GM19397 (cell line): Measurements from ENCODE around the gene ATP5F1C.
"Not testable (repeated sequence)": the region's sequence is repeated elsewhere in the genome, so short reads cannot be mapped to it uniquely, and the experiment has no call there.

Source experiments
- ATAC-seq: cut with Tn5 transposase; IDR thresholded peaks from one replicate; pipeline ENCODE4 v1.9.1; 2021; ENCODE audit warnings: mild to moderate bottlenecking, moderate library complexity; ENCODE audit not compliant: unreplicated experiment

The ATP5F1C gene

GRCh38 chr10:7787857-7788638 is at the start of gene ATP5F1C, which contains the start of gene KIN:
TSS of gene ATP5F1C (plus strand) at chr10:7788177. CDS start at chr10:7788208, 31 bp downstream.
TSS of gene KIN (minus strand) at chr10:7787993. CDS start at chr10:7787933, 60 bp downstream.
- peak; percentile 97 for ATAC-seq

- ATAC-seq: no peak
Measured at GRCh38 chr10:7738536-7739407, 49.2 kb upstream of the ATP5F1C start.

DNA sequence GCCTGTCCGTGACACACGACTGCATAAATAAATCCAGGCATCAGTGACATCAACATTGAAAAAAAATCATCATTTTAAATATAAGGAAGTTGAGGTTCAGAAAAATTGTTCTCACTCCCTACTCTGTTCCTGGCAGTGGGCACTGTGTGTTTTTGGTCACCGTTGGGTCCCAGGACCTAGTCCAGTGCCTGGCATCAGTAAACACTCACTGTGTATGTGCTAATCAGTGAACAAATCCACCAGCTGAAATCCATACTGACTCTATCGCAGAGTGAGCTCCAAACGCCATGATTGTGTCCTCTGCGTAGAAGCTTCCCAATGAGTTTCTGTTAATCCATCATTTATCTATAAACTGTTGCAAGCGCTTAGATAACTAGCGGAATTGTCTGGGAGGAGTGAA is 43.7 kb upstream of the ATP5F1C start:
- ATAC-seq: no peak

GRCh38 chr10:7748637-7749036 is 39.3 kb upstream of the ATP5F1C start:
- ATAC-seq: not testable (repeated sequence)

DNA sequence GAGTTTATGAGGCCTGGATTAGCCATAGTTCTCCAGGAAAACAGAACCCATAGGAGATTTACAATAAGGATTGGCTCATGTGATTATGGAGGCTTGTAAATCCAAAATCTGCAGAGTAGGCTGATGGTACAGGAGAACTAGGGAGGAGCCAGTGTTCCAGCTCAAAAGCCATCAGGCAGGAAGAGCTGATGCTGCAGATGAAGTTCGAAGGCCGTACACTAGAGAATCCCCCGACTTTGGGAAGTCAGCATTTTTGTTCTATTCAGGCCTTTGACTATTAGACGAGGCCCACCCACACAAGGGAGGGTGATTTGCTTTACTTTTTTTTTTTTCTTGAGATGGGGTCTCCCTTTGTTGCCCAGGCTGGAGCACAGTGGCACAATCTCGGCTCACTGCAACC is 37.8 kb upstream of the ATP5F1C start:
- no peak for ATAC-seq

DNA sequence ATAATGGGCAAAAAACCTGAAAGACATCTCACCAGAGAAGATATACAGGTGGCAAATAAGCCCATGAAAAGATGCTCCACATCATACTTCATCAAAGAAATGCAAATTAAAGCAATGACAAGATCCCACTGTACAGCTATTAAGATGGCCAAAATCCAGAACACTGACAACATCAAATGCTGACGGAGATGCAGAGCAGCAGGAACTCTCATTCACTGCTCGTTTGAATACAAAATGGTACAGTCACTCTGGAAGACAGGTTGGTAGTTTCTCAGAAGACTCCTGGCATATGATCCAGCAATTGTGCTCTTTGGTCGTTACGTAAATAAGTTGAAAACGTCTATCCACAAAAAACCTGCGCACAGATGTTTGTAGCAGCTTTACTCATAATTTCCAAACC is 35.7 kb upstream of the ATP5F1C start:
- ATAC-seq: no peak

DNA sequence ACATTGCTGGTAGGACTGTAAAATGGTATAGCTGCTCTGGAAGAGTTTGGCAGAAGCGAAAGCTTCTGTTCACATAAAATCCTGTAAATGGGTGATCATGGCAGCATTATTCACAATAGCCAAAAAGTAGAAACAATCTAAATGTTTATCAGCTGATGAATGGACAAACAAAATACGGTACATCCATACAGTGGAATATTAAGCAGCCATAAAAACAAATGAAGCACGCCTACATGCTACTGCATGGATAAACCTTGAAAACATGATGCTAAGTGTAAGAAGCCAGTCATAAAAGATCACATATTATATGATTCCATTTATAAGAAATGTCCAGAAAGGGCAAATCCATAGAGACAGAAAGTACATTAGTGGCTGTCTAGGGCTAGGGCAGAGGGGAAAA is 32.9 kb upstream of the ATP5F1C start:
- no peak for ATAC-seq

DNA sequence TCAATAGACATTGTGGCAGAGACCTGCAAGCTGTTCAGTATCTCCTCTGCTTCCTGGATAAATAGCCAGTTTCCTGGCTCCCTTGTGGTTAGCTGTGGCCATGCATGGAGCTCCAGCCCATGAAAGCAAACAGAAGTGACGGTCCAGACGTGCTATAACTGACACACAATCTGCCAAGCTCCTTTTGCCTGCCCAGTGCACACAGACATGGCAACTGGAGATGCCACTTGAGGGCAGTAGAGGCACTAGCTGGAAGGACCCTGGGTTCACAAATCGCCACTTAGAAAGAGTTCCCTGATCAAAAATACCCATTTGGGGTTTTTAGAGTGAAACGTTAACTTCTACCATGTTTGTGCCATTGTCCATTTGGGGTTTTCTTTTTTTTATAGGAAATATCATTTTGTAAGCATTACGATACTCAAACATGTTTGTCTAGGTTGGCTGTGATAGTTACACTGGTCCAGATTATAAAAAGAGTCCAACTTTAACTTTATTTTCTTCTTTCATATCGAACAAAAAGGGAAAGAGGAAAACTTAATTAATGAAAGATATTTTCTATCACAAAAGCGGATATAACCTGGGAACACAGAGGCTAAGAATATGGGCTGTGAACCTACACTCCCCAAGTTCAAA is 31.5 kb upstream of the ATP5F1C start:
- ATAC-seq: no peak

- no peak for ATAC-seq
Measured at GRCh38 chr10:7763929-7764328, 24.0 kb upstream of the ATP5F1C start.

DNA sequence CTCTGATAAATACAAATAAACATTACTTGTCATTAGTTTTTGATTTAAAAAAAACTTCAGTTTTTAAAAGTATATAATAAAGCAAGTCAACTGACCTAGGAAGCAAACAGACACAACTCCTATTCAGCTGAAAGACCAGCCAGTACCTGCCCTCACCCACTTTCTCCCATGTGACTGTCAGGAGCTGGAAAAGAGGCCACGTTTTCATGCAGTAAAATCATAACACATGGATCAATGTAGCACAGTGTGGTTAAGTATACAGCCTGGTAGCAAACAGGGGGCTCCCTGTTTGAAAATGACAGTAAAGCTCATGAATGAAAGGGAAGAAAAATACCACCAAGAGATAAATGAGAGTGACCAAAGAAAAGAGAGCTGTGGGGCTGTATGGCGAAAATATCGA is 21.7 kb upstream of the ATP5F1C start:
- ATAC-seq: no peak

DNA sequence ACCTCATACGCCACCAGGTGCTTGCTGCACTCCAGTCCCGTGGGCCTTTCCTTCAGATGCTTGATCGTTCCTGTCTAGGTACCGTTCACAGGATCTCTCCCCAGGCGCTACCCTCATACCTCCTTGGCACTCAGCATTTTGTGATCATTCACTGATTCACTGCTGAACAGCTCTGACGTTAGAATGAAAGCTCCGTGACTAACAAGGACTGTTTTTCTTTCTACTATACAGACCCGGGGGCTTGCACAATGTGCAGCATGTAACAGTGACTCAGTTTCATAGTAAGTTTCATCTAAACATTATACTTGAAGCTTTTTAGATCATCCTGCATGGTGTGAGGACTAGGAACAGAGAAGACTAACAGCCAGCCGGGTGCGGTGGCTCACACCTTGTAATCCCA is 20.8 kb upstream of the ATP5F1C start:
- no peak for ATAC-seq

GRCh38 chr10:7768417-7768816 is 19.6 kb upstream of the ATP5F1C start:
- ATAC-seq: no peak

GRCh38 chr10:7773845-7774801 is 13.9 kb upstream of the ATP5F1C start:
- ATAC-seq: no peak

GRCh38 chr10:7776777-7777176 is 11.2 kb upstream of the ATP5F1C start:
- no peak for ATAC-seq

GRCh38 chr10:7782194-7782593 is 5.8 kb upstream of the ATP5F1C start:
- not testable (repeated sequence) for ATAC-seq

DNA sequence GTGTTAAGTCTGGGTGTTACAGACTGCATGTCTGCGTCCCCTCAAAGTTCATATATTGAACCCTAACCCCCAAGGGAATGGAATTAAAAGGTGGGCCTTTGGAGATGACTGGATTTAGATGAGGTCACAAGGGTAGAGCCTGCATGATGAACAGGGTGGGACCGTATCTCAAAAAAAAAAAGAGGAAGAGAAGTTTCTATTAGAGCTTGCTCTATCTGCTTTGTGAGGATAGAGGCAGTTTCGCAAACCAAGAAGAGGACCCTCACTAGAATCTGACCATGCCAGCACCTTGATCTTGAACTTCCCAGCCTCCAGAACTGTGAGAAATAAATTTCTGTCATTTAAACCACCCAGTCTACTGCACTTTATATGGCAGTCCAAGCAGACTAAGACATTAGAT is 1.5 kb upstream of the ATP5F1C start:
- no peak for ATAC-seq

- ATAC-seq: peak; percentile 16
Measured at GRCh38 chr10:7787150-7787856, 674 bp upstream of the ATP5F1C start.

DNA sequence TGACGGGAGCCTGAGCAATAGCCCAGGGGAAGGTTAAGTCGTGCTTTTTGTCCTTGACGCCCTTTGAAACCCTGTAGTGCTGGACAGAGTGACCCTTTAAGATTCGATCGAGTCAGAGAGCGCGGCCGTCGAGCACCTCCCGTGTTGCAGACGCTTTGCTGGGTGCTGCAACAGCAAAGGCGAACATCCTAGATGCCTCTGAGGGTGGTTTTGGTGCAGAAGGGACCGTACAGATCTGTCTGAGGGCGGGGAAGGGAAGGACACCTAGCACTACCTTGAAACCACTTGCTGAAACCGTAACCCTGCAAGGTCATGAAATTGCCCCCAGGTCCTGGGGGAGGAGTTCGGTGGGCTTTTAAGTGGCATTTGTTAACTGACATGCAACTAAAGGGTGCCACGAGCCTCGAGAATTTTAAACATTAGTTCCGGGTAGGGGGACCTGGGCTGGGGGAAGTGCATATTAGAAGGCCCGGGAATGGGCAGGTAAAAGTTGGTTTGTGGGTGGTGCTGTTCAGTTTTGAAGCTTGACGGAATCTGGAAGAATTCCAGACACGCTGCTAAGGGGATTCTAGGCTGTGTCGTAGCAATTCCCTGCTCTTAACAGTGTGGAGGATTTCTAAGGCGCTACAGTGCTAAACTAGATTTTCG is 786 bp downstream of the ATP5F1C start:
- ATAC-seq: peak; percentile 13

DNA sequence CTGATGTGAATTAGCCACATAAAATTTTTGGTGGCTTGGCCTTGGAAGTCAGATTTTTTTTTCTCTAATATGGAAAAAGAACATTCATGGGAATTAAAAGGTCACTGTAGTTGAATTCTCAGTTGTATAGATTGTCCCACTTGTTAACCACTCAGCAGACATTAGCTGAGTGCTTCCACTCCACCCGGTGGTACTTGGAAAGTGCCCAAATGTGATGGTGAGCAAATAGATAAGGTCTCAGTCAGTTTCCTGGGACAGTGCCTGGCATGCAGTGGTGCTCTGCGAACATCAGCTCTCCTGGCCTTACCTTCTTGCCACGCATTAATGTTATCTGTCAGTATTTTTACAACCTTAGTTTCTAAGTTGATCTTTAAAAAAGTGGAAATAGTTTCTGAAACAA is 1.4 kb downstream of the ATP5F1C start:
- ATAC-seq: no peak
